K562 (cell line): ENCODE data around the gene SLC6A20. TPM values are rescaled to one million over a fixed set of nuclear protein-coding genes. Genes with fewer than 3 reads are reported as not detected.

ENCODE experiments used
- ATAC-seq: fragments of 200-7000 bp; cut with Tn5 transposase; 3 replicates; pipeline ENCODE4 v1.9.1; 2020; ENCODE audit warnings: moderate library complexity
- BruUV-seq: library from RNA; stranded (reverse); fragments of 400-500 nt; replicated peaks from 2 replicates; lab custom pipeline; 2021; lab: Mats Ljungman, UMichigan
- CTCF ChIA-PET: fragments of 300-600 bp; formaldehyde crosslinking; extraction: SDS; loops from one replicate; lab custom pipeline; 2021; ENCODE audit warnings: low intra/inter-chr PET ratio; lab: Yijun Ruan, JAX
- POLR2A ChIA-PET: fragments of 300-600, 350-650 bp; sonication (Branson Sonifier 250); formaldehyde crosslinking; extraction: SDS; loops from one replicate; lab custom pipeline; 2021; ENCODE audit warnings: antibody characterized with exemption, inconsistent platforms; lab: Yijun Ruan, JAX
- DNase-seq, 4 experiments: peaks; one replicate each; pipeline versions ENCODE4 v3.0.0 to v3.0.0-alpha.2; 2011 to 2018; ENCODE audit warnings: low spot score in 3 of 4, mixed read lengths in 3 of 4; ENCODE audit errors: extremely low read depth in 1 of 4
- FAIRE-seq: peaks from 2 replicates; lab custom pipeline; 2011; peaks lifted over from hg19 to GRCh38; lab: Jason Lieb, UNC
- H2AFZ ChIP-seq: 2 replicates; pipeline ENCODE4 v1.6.0; 2011; ENCODE audit warnings: low read depth, low read length, control low read depth, inconsistent platforms
- H3K27ac ChIP-seq: fragments of 200-600 bp; 3 replicates; pipeline ENCODE4 v1.8.0; 2011; ENCODE audit warnings: low read depth, mild to moderate bottlenecking, control low read depth, inconsistent platforms, low read length, moderate library complexity, mixed read lengths; ENCODE audit errors: extremely low read depth
- H3K27me3 ChIP-seq, 2 experiments: fragments of 300-600 bp in 1 of 2; 2 replicates in 1 of 2; 3 replicates in 1 of 2; pipeline versions ENCODE4 v1.6.0 to v1.8.0; 2011; ENCODE audit warnings: inconsistent platforms in 2 of 2, low read length in 2 of 2, mild to moderate bottlenecking in 1 of 2, mixed read lengths in 1 of 2, moderate library complexity in 1 of 2; ENCODE audit not compliant: control insufficient read depth in 2 of 2, insufficient read depth in 2 of 2
- H3K36me3 ChIP-seq: fragments of 300-600 bp; 3 replicates; pipeline ENCODE4 v1.8.0; 2011; ENCODE audit warnings: mild to moderate bottlenecking, low read length, inconsistent platforms; ENCODE audit not compliant: control insufficient read depth, insufficient read depth
- H3K4me1 ChIP-seq, 2 experiments: fragments of 200-600 bp in 1 of 2; replicated peaks in 1 of 2; 2 replicates in 1 of 2; 3 replicates in 1 of 2; pipeline versions ENCODE4 v1.5.1 to v1.8.0; 2011; ENCODE audit warnings: inconsistent platforms in 2 of 2, low read length in 2 of 2, mild to moderate bottlenecking in 1 of 2, mixed read lengths in 1 of 2, moderate library complexity in 1 of 2; ENCODE audit not compliant: control insufficient read depth in 2 of 2, insufficient read depth in 2 of 2
- H3K4me2 ChIP-seq: 2 replicates; pipeline ENCODE4 v1.6.1; 2011; ENCODE audit warnings: low read length, control low read depth, inconsistent platforms, mixed read lengths; ENCODE audit not compliant: insufficient read depth
- H3K4me3 ChIP-seq: fragments of 200-600 bp; sonication (generic), shearing (Covaris generic); 2 replicates; pipeline ENCODE4 v1.5.1; 2016; ENCODE audit warnings: control low read depth, inconsistent platforms
- H3K79me2 ChIP-seq: fragments of 200-600 bp; 3 replicates; pipeline ENCODE4 v1.8.0; 2011; ENCODE audit warnings: low read length, inconsistent platforms; ENCODE audit not compliant: control insufficient read depth, insufficient read depth
- H3K9ac ChIP-seq, 2 experiments: 2 replicates each; pipeline versions ENCODE4 v1.6.0 to v1.6.1; 2011; ENCODE audit warnings: low read depth in 2 of 2, low read length in 2 of 2, control low read depth in 1 of 2, inconsistent platforms in 1 of 2, mild to moderate bottlenecking in 1 of 2, mixed read lengths in 1 of 2; ENCODE audit not compliant: insufficient read depth in 1 of 2
- H3K9me1 ChIP-seq: one replicate; pipeline ENCODE4 v1.6.0; 2011; ENCODE audit warnings: inconsistent platforms, mild to moderate bottlenecking, low read length, moderate library complexity; ENCODE audit not compliant: control insufficient read depth, insufficient read depth
- H3K9me3 ChIP-seq: replicated peaks from 2 replicates; pipeline ENCODE4 v1.5.1; 2011; ENCODE audit warnings: low read depth, low read length, inconsistent platforms; ENCODE audit not compliant: control insufficient read depth, insufficient read depth
- H4K20me1 ChIP-seq: replicated peaks from 2 replicates; pipeline ENCODE4 v1.6.1; 2011; ENCODE audit warnings: low read length, inconsistent platforms, mixed read lengths; ENCODE audit not compliant: control insufficient read depth, insufficient read depth
- COPS2 ChIP-seq: fragments of 450-650 bp; conservative IDR thresholded peaks from 2 replicates; pipeline ENCODE4 v1.6.1; 2016; ENCODE audit warnings: mild to moderate bottlenecking, moderate library complexity
- DNMT1 ChIP-seq: fragments of 450-650 bp; IDR thresholded peaks from 2 replicates; pipeline ENCODE4 v1.6.1; 2016; ENCODE audit warnings: antibody characterized with exemption, mild to moderate bottlenecking
- E2F3 ChIP-seq: fragments of 250-450 bp; sonication (Bioruptor Pico); IDR thresholded peaks from 2 replicates; pipeline ENCODE4 v1.4.0; 2020; ENCODE audit warnings: mild to moderate bottlenecking
- JUN ChIP-seq, 2 experiments: sonication (generic) in 1 of 2; formaldehyde crosslinking in 1 of 2; IDR thresholded peaks; 2 replicates each; pipeline versions ENCODE4 v1.6.1 to v1.8.0; 2012 to 2022; ENCODE audit warnings: borderline replicate concordance in 2 of 2, mild to moderate bottlenecking in 2 of 2, improper control_type of control experiment in 1 of 2, low read depth in 1 of 2, low read length in 1 of 2, missing genetic modification reagents in 1 of 2
- RBM34 ChIP-seq: fragments of 200-400 bp; formaldehyde crosslinking; IDR thresholded peaks from 2 replicates; pipeline ENCODE4 v1.6.1; 2018; ENCODE audit warnings: low read length, borderline replicate concordance; ENCODE audit not compliant: insufficient read depth
- SMARCA5 ChIP-seq: fragments of 450-650 bp; IDR thresholded peaks from 2 replicates; pipeline ENCODE4 v1.6.1; 2016
- SUPT5H ChIP-seq: fragments of 450-650 bp; IDR thresholded peaks from 2 replicates; pipeline ENCODE4 v1.6.1; 2016
- ZBTB7A ChIP-seq: IDR thresholded peaks from 2 replicates; pipeline ENCODE4 v1.6.1; 2011; ENCODE audit warnings: low read depth, mild to moderate bottlenecking, low read length, moderate library complexity, borderline replicate concordance; ENCODE audit not compliant: control insufficient read depth
- ZFP36 ChIP-seq: fragments of 150-350 bp; IDR thresholded peaks from 2 replicates; pipeline ENCODE4 v1.6.1; 2018; ENCODE audit warnings: low read length, low read depth; ENCODE audit not compliant: partially characterized antibody
- ZNF830 ChIP-seq: fragments of 250-450 bp; sonication (Bioruptor Pico); IDR thresholded peaks from 2 replicates; pipeline ENCODE4 v1.5.0; 2021; ENCODE audit warnings: mild to moderate bottlenecking
- WGBS: fragments of 100-300 bp; shearing (Covaris generic); methylation state at CpG from one replicate; pipeline ENCODE4 v1.1.6; 2016; ENCODE audit warnings: low coverage, mixed read lengths; ENCODE audit not compliant: insufficient coverage; ENCODE audit errors: missing lambda C conversion rate; 5-methylcytosine and 5-hydroxymethylcytosine counted together
- in situ Hi-C: fragments of 300-500 bp; cut with MboI; formaldehyde crosslinking; loops from 4 replicates; pipeline ENCODE4 v1.15.0; 2018; ENCODE audit warnings: inconsistent platforms, mixed read lengths
- intact Hi-C: fragments of 100-400 bp; cut with micrococcal nuclease; formaldehyde crosslinking; loops from 2 replicates; pipeline ENCODE4 v1.14.2; 2022
- polyA plus RNA-seq, 8 experiments: library from polyadenylated mRNA; depleted of rRNA in 4 of 8; stranded (reverse) in 5 of 8; unstranded in 3 of 8; fragments of >200 nt; fragmentation: Nextera tagmentation in 2 of 8; fragmentation: Illumina TruSeq in 1 of 8; extraction: Ambion mirVana in 2 of 8; extraction: Trizol in 1 of 8; gene quantifications; 2 replicates each; pipeline versions ENCODE4 v1.2.1 to v1.2.3, GENCODE V29; 2011 to 2014; ENCODE audit warnings: inconsistent platforms in 1 of 8, missing spikeins in 1 of 8
- total RNA-seq, 7 experiments: library from RNA; depleted of rRNA in 6 of 7; stranded (reverse); fragments of >200 nt in 6 of 7; fragmentation: Illumina TruSeq in 2 of 7; extraction: Trizol in 2 of 7; gene quantifications; 2 replicates each; pipeline versions ENCODE4 v1.2.1 to v1.2.3, GENCODE V29; 2011 to 2021; ENCODE audit warnings: low replicate concordance in 1 of 7
- TF ChIP-seq, protein P1 (sequence below), 2 experiments: fragments of 450-650 bp in 1 of 2; IDR thresholded peaks; 2 replicates each; pipeline ENCODE4 v1.6.1; 2011 to 2017; ENCODE audit warnings: low read depth in 2 of 2, antibody characterized with exemption in 1 of 2, borderline replicate concordance in 1 of 2, low read length in 1 of 2, mild to moderate bottlenecking in 1 of 2, mixed read lengths in 1 of 2; ENCODE audit not compliant: control insufficient read depth in 1 of 2
- TF ChIP-seq, protein P2 (sequence below): sonication (generic); formaldehyde crosslinking; IDR thresholded peaks from 2 replicates; pipeline ENCODE4 v1.8.0; 2022; ENCODE audit warnings: missing genetic modification reagents, mild to moderate bottlenecking, moderate library complexity, borderline replicate concordance
- TF ChIP-seq, protein P3 (sequence below), 2 experiments: fragments of 200-800 bp in 1 of 2; sonication (Bioruptor generic) in 1 of 2; sonication (generic) in 1 of 2; formaldehyde crosslinking in 1 of 2; IDR thresholded peaks in 1 of 2; conservative IDR thresholded peaks in 1 of 2; 2 replicates each; pipeline versions ENCODE4 v1.5.0 to v1.6.1; 2016 to 2020; ENCODE audit warnings: missing compliant biosample characterization in 1 of 2, missing genetic modification characterization in 1 of 2, missing genetic modification reagents in 1 of 2

Gene SLC6A20
- total and polyA plus RNA-seq, 9 of the 15 experiments (the other 6 are each of a cell fraction or from before 2014, with no cell fraction given) = not detected

DNA sequence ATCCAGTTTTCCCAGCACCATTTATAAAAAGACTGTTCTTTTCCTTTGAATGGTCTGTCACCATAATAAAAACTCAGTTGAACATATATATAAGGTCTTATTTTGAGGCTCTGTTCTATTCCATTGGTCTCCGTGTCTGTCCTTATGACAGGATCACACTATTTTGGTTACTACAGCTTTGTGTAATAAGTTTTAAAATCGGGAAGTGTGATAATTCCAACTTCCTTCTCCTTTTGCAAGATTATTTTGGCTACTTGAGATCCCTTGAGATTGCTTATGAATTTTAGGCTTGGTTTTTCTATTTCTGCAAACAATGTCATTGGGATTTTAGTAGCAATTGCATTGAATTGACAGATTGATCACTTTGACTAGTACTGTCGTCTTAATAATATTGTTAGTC, 71.4 kb downstream of the SLC6A20 start (continued):
- TF ChIP-seq ZBTB7A = no peak

DNA sequence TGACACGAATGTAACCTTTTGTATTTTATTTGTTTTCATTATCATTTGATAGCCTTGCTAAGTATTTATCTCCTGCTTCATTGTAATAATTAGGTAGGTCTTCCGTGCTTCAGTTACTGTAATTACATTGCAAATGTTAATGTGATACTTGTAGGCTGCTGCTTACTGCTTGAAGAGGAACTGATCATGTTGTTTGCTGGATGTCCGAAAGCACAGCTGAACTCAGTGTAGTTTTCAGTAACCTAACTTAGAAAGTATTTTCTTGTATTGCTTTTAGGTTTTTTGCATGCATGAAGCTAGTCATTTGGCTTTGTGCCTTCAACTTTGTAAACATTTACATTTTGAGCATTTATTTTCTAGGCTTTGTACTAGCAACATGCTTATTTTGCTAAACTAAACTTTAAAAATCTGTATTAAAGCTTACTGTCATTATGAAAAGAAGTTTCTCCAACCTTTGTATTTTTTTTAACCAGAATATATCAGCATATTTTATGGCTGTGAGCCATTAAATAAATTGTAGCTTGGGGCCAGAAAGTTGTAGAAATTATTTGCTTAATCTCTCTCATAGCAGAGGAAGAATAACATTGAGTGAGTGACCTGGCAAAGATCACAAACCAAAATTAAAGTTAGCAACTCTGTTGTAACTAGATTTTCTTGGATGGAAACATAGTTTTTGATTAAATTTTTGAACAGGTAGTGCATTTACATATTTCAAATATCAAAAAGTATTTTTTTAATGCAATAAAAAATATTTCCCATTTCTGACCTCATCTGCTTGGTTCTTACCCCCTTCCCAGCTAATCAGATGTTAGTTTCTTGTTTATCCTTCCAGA, 76.5 kb downstream of the SLC6A20 start:
- no peaks in the 10 kb centered on the region for H4K20me1 ChIP-seq
- intact Hi-C loops (no loop called here), in situ Hi-C loops (no loop called here)
- WGBS = 90% methylated on average over 3 of the region's 3 CpGs
- H3K4me3 ChIP-seq = no peak overlapping the region
- no peak overlapping the region for H3K9ac ChIP-seq
- H3K4me2 ChIP-seq = no peak overlapping the region
- ATAC-seq (no peak), FAIRE-seq (peak; percentile 32), DNase-seq (no peak)
- peaks cover 58% of the 10 kb centered on the region; the same call in 2 of the 3 replicates for H3K36me3 ChIP-seq
- H3K4me1 ChIP-seq = no peaks in the 10 kb centered on the region
- no peak overlapping the region for H3K27ac ChIP-seq
- no peak overlapping the region for H2AFZ ChIP-seq
- no peaks in the 10 kb centered on the region for H3K79me2 ChIP-seq
- H3K9me1 ChIP-seq = no peaks in the 10 kb centered on the region
- H3K27me3 ChIP-seq = no peaks in the 10 kb centered on the region
- BruUV-seq = no TSS peak
- CTCF ChIA-PET = no interaction called here
- no peaks in the 10 kb centered on the region for H3K9me3 ChIP-seq
- POLR2A ChIA-PET = no interaction called here
- TF ChIP-seq, protein P1, sequence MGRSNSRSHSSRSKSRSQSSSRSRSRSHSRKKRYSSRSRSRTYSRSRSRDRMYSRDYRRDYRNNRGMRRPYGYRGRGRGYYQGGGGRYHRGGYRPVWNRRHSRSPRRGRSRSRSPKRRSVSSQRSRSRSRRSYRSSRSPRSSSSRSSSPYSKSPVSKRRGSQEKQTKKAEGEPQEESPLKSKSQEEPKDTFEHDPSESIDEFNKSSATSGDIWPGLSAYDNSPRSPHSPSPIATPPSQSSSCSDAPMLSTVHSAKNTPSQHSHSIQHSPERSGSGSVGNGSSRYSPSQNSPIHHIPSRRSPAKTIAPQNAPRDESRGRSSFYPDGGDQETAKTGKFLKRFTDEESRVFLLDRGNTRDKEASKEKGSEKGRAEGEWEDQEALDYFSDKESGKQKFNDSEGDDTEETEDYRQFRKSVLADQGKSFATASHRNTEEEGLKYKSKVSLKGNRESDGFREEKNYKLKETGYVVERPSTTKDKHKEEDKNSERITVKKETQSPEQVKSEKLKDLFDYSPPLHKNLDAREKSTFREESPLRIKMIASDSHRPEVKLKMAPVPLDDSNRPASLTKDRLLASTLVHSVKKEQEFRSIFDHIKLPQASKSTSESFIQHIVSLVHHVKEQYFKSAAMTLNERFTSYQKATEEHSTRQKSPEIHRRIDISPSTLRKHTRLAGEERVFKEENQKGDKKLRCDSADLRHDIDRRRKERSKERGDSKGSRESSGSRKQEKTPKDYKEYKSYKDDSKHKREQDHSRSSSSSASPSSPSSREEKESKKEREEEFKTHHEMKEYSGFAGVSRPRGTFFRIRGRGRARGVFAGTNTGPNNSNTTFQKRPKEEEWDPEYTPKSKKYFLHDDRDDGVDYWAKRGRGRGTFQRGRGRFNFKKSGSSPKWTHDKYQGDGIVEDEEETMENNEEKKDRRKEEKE (IDR thresholded peaks at IDR 0.05; ENCODE audit: borderline replicate concordance in 1 of 2, control insufficient read depth in 1 of 2, low read depth in 2 of 2, low read length in 1 of 2) = no peak
- TF ChIP-seq DNMT1 = no peak
- TF ChIP-seq, protein P2, sequence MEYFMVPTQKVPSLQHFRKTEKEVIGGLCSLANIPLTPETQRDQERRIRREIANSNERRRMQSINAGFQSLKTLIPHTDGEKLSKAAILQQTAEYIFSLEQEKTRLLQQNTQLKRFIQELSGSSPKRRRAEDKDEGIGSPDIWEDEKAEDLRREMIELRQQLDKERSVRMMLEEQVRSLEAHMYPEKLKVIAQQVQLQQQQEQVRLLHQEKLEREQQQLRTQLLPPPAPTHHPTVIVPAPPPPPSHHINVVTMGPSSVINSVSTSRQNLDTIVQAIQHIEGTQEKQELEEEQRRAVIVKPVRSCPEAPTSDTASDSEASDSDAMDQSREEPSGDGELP (CRISPR knock-in tag) = no peak
- TF ChIP-seq, protein P3, sequence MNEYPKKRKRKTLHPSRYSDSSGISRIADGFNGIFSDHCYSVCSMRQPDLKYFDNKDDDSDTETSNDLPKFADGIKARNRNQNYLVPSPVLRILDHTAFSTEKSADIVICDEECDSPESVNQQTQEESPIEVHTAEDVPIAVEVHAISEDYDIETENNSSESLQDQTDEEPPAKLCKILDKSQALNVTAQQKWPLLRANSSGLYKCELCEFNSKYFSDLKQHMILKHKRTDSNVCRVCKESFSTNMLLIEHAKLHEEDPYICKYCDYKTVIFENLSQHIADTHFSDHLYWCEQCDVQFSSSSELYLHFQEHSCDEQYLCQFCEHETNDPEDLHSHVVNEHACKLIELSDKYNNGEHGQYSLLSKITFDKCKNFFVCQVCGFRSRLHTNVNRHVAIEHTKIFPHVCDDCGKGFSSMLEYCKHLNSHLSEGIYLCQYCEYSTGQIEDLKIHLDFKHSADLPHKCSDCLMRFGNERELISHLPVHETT (CRISPR knock-in tag; conservative IDR thresholded peaks at IDR 0.05 in 1 of 2, IDR thresholded peaks at IDR 0.05 in 1 of 2) = no peak
- no peak for TF ChIP-seq SUPT5H
- no peak for TF ChIP-seq E2F3 (CRISPR knock-in tag)
- no peak for TF ChIP-seq JUN (IDR thresholded peaks at IDR 0.05; ENCODE audit: borderline replicate concordance, low read depth, low read length)
- TF ChIP-seq JUN (CRISPR knock-in tag; IDR thresholded peaks at IDR 0.05; ENCODE audit: borderline replicate concordance) = no peak
- no peak for TF ChIP-seq SMARCA5
- no peak for TF ChIP-seq COPS2
- no peak for TF ChIP-seq RBM34
- TF ChIP-seq ZNF830 (CRISPR knock-in tag) = no peak
- TF ChIP-seq ZFP36 = no peak
